SK-N-SH (cell line): Measurements from ENCODE around the gene LAPTM5. TPM values are rescaled to one million over a fixed set of nuclear protein-coding genes. Genes with fewer than 3 reads are reported as not detected.

Experiments
- CTCF ChIA-PET: fragments of 300-600, 350-600 bp; formaldehyde crosslinking; extraction: SDS; loops from one replicate; lab custom pipeline; 2021; lab: Yijun Ruan, JAX
- POLR2A ChIA-PET: fragments of 350-600 bp; sonication (Branson Sonifier 250); formaldehyde crosslinking; extraction: SDS; loops from one replicate; lab custom pipeline; 2020; ENCODE audit warnings: antibody characterized with exemption, inconsistent platforms; lab: Yijun Ruan, JAX
- DNase-seq: peaks from one replicate; pipeline ENCODE4 v3.0.0; 2012
- H2AFZ ChIP-seq: fragments of 200-600 bp; sonication (generic); 2 replicates; pipeline ENCODE4 v1.8.1; 2016; ENCODE audit warnings: antibody characterized with exemption, mild to moderate bottlenecking, low read depth
- H3F3A ChIP-seq: fragments of 200-600 bp; sonication (generic); replicated peaks from 2 replicates; pipeline ENCODE3; 2016; ENCODE audit warnings: antibody characterized with exemption, mild to moderate bottlenecking; ENCODE audit not compliant: insufficient read depth
- H3K27ac ChIP-seq, 2 experiments: fragments of 200-500 bp in 1 of 2; fragments of 200-600 bp in 1 of 2; sonication (Bioruptor generic) in 1 of 2; sonication (generic), shearing (Covaris generic) in 1 of 2; 2 replicates each; pipeline versions ENCODE4 v1.5.1 to v1.6.1; 2014 to 2016; ENCODE audit warnings: low read depth in 2 of 2, inconsistent platforms in 1 of 2, low read length in 1 of 2, mild to moderate bottlenecking in 1 of 2, mixed read lengths in 1 of 2
- H3K27me3 ChIP-seq: fragments of 200-600 bp; sonication (generic), shearing (Covaris generic); 2 replicates; pipeline ENCODE4 v1.6.1; 2016; ENCODE audit warnings: mixed run types; ENCODE audit not compliant: insufficient read depth
- H3K36me3 ChIP-seq, 2 experiments: fragments of 200-500 bp in 1 of 2; fragments of 200-600 bp in 1 of 2; sonication (Bioruptor generic) in 1 of 2; sonication (generic) in 1 of 2; replicated peaks in 1 of 2; 2 replicates each; pipeline versions ENCODE3 to v1.5.1; 2014 to 2016; ENCODE audit warnings: low read length in 1 of 2, mild to moderate bottlenecking in 1 of 2; ENCODE audit not compliant: insufficient read depth in 2 of 2, control insufficient read depth in 1 of 2
- H3K4me1 ChIP-seq, 2 experiments: fragments of 200-500 bp in 1 of 2; fragments of 200-600 bp in 1 of 2; sonication (Bioruptor generic) in 1 of 2; sonication (generic), shearing (Covaris generic) in 1 of 2; 2 replicates each; pipeline versions ENCODE4 v1.5.1 to v1.6.1; 2014 to 2016; ENCODE audit warnings: low read depth in 1 of 2, low read length in 1 of 2, mixed run types in 1 of 2; ENCODE audit not compliant: insufficient read depth in 2 of 2, control insufficient read depth in 1 of 2
- H3K4me2 ChIP-seq: fragments of 200-600 bp; sonication (generic), shearing (Covaris generic); 2 replicates; pipeline ENCODE4 v1.6.1; 2017; ENCODE audit warnings: mixed run types
- H3K4me3 ChIP-seq, 2 experiments: fragments of 200-500 bp in 1 of 2; fragments of 200-600 bp in 1 of 2; sonication (Bioruptor generic) in 1 of 2; sonication (generic), shearing (Covaris generic) in 1 of 2; 2 replicates each; pipeline versions ENCODE4 v1.5.1 to v1.8.1; 2014 to 2016; ENCODE audit warnings: low read depth in 2 of 2, inconsistent platforms in 1 of 2, low read length in 1 of 2, mild to moderate bottlenecking in 1 of 2, mixed read lengths in 1 of 2, moderate library complexity in 1 of 2
- H3K79me2 ChIP-seq: fragments of 200-600 bp; sonication (generic); 2 replicates; pipeline ENCODE4 v1.8.1; 2017; ENCODE audit warnings: mild to moderate bottlenecking; ENCODE audit not compliant: insufficient read depth
- H3K9ac ChIP-seq: fragments of 200-600 bp; sonication (generic); 2 replicates; pipeline ENCODE4 v1.6.1; 2017; ENCODE audit warnings: mixed run types
- H3K9me2 ChIP-seq: fragments of 200-600 bp; sonication (generic); 2 replicates; pipeline ENCODE4 v1.6.1; 2017; ENCODE audit warnings: mixed run types
- H3K9me3 ChIP-seq: fragments of 200-600 bp; sonication (generic); 2 replicates; pipeline ENCODE4 v1.6.1; 2017; ENCODE audit warnings: mixed run types, mild to moderate bottlenecking, moderate library complexity
- H4K20me1 ChIP-seq: fragments of 200-600 bp; sonication (generic); 2 replicates; pipeline ENCODE4 v1.6.1; 2017; ENCODE audit warnings: mild to moderate bottlenecking, mixed run types; ENCODE audit not compliant: insufficient read depth
- EZH2phosphoT487 ChIP-seq: fragments of 200-600 bp; sonication (generic); IDR thresholded peaks from 2 replicates; pipeline ENCODE4 v1.6.1; 2017; ENCODE audit warnings: low read depth, mixed run types, mild to moderate bottlenecking, antibody characterized with exemption, moderate library complexity, borderline replicate concordance
- FOSL2 ChIP-seq: IDR thresholded peaks from 2 replicates; pipeline ENCODE4 v1.4.0; 2012; ENCODE audit warnings: low read depth, mild to moderate bottlenecking, moderate library complexity, borderline replicate concordance
- FOXJ3 ChIP-seq: sonication (generic); formaldehyde crosslinking; IDR thresholded peaks from 2 replicates; pipeline ENCODE4 v1.5.1; 2020; ENCODE audit warnings: mild to moderate bottlenecking, missing genetic modification reagents
- JUND ChIP-seq: IDR thresholded peaks from 2 replicates; pipeline ENCODE4 v1.4.0; 2012
- RAD21 ChIP-seq: IDR thresholded peaks from 2 replicates; pipeline ENCODE4 v1.6.1; 2012; ENCODE audit warnings: mild to moderate bottlenecking, low read length
- RCOR1 ChIP-seq: fragments of 150-350 bp; IDR thresholded peaks from 2 replicates; pipeline ENCODE4 v1.6.1; 2017; ENCODE audit warnings: antibody characterized with exemption, low read length
- RFX5 ChIP-seq: IDR thresholded peaks from 2 replicates; pipeline ENCODE4 v1.6.1; 2012; ENCODE audit warnings: mild to moderate bottlenecking, improper control_type of control experiment, low read length
- TAF1 ChIP-seq: IDR thresholded peaks from 2 replicates; pipeline ENCODE4 v1.6.1; 2012; ENCODE audit warnings: low read depth, mild to moderate bottlenecking, low read length, moderate library complexity, borderline replicate concordance
- TEAD4 ChIP-seq: IDR thresholded peaks from 2 replicates; pipeline ENCODE4 v1.4.0; 2012; ENCODE audit warnings: mild to moderate bottlenecking, borderline replicate concordance; ENCODE audit not compliant: insufficient read depth
- WGBS: methylation state at CpG from one replicate; pipeline ENCODE4 v1.1.6; 2017; ENCODE audit warnings: low lambda C conversion rate; 5-methylcytosine and 5-hydroxymethylcytosine counted together
- polyA plus RNA-seq, 3 experiments: library from polyadenylated mRNA; depleted of rRNA; stranded (reverse); fragments of >200 nt; gene quantifications; 2 replicates each; pipeline ENCODE4 v1.2.3, GENCODE V29; 2012
- TF ChIP-seq, protein P1 (sequence below): fragments of 150-350 bp; IDR thresholded peaks from 2 replicates; pipeline ENCODE4 v1.6.1; 2016; ENCODE audit warnings: mild to moderate bottlenecking, low read depth, low read length
- TF ChIP-seq, protein P2 (sequence below): fragments of 150-350 bp; IDR thresholded peaks from 2 replicates; pipeline ENCODE4 v1.6.1; 2017; ENCODE audit warnings: antibody characterized with exemption, low read length, low read depth, borderline replicate concordance
- TF ChIP-seq, protein P3 (sequence below): IDR thresholded peaks from 2 replicates; pipeline ENCODE4; 2012
- TF ChIP-seq, protein P4 (sequence below): IDR thresholded peaks from 2 replicates; pipeline ENCODE4 v1.4.0; 2012; ENCODE audit warnings: low read depth, borderline replicate concordance
- TF ChIP-seq, protein P5 (sequence below): IDR thresholded peaks from 2 replicates; pipeline ENCODE4 v1.6.1; 2012; ENCODE audit warnings: mild to moderate bottlenecking, low read depth, low read length, moderate library complexity

Gene LAPTM5
- polyA plus RNA-seq, 1 of the 3 experiments (the other 2 are of a cell fraction), result 1.1 TPM

DNA sequence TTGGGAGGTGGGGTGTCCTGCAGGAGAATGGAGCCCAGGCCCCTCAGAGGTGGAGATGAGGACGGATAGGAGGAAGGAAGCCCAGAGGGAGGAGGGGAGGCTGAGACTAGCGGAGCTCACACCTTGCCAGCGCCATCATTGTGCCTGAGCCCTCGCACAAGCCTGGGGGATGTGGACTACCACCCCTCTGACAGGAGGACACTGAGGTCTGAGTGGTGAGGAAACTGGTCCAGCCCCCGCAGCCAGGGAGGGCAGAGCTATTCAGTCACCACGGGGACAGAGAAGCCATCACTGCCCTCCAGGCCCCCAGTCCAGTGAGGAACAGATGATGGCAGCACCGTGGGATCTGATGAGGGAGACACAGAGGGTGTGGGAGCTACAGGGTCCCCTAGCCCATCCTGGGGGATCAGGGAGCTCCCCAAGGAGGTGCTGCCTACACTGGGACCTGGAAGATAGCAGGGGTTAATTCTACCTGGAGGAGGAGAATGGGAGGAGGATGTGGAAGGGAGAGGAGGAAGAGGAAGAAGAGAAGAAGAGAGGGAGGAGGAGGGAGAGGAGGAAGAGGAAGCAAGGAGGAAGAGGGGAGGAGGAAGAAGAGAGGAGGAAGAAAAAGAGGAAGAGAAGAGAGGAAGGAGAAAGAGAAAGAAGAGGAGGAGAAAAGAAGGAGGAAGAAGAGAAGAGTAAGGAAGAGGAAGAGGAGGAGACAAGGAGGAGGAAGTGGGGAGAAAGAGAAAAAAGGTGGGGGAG, 65.2 kb downstream of the LAPTM5 start:
- Histone ChIP-seq H3K9me3 (no peaks in the 10 kb centered on the region), H3K4me2 (no peak overlapping the region), H2AFZ (no peak overlapping the region), H3F3A (no peaks in the 10 kb centered on the region), H3K4me3 (no peak overlapping the region), H3K36me3 (no peaks in the 10 kb centered on the region), H3K27ac (no peak overlapping the region), H3K9me2 (no peaks in the 10 kb centered on the region), H3K4me1 (peaks cover 0 to 43% of the 10 kb centered on the region in 2 experiments; a peak in 2 of 4 replicates), H3K27me3 (no peaks in the 10 kb centered on the region), H3K79me2 (no peaks in the 10 kb centered on the region), H3K9ac (no peak overlapping the region), H4K20me1 (no peaks in the 10 kb centered on the region)
- ChIA-PET CTCF (interaction anchor here (0.6 to 4.5 kb wide), 2 partner anchors 15 to 1456 kb away, joined by 3 to 16 read pairs; partner anchors contain the start of gene PTPRU), POLR2A (no interaction called here)
- DNase-seq, result no peak
- TF ChIP-seq RAD21 (no peak), TAF1 (no peak), FOSL2 (no peak)
- 38% methylated on average over 6 of the region's 7 CpGs for WGBS

DNA sequence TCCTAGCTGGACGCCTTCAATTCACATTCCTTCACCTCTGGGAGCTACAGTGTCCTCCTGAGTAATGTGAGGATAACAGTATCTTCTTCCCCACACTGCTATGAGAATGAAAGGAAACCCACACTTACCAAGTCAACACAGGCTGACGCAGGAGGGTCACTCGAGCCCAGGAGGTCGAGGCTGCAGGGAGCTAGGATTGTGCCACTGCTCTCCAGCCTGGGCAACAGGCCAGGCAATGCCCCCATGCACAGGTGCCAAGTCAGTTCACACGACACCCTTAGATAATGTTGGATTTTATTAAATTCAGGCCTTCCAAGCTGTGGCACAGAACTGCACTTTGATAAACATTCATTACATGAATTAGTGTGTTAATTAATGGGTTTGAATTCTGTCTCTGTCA, 66.1 kb downstream of the LAPTM5 start:
- H3K4me3 ChIP-seq, result no peak overlapping the region
- no peaks in the 10 kb centered on the region for H3K79me2 ChIP-seq
- H3K4me1 ChIP-seq, result peaks cover 0 to 43% of the 10 kb centered on the region in 2 experiments; a peak in 2 of 4 replicates
- no peak overlapping the region for H3K9ac ChIP-seq
- H3K27me3 ChIP-seq, result no peaks in the 10 kb centered on the region; the same call in 1 of the 2 replicates
- H3K27ac ChIP-seq, result no peak overlapping the region
- H3K9me3 ChIP-seq, result no peaks in the 10 kb centered on the region
- ChIA-PET POLR2A (no interaction called here), CTCF (interaction anchor here (4.5 kb wide), 1 partner anchor 16 kb away, joined by 16 read pairs; no protein-coding TSS in a partner anchor)
- H3K9me2 ChIP-seq, result no peaks in the 10 kb centered on the region
- H2AFZ ChIP-seq, result no peak overlapping the region
- TF ChIP-seq RCOR1 (no peak), EZH2phosphoT487 (no peak), FOSL2 (no peak), FOXJ3 (CRISPR knock-in tag) (no peak), JUND (no peak), RFX5 (no peak), RAD21 (no peak), TAF1 (no peak), TEAD4 (no peak)
- TF ChIP-seq, protein P1, sequence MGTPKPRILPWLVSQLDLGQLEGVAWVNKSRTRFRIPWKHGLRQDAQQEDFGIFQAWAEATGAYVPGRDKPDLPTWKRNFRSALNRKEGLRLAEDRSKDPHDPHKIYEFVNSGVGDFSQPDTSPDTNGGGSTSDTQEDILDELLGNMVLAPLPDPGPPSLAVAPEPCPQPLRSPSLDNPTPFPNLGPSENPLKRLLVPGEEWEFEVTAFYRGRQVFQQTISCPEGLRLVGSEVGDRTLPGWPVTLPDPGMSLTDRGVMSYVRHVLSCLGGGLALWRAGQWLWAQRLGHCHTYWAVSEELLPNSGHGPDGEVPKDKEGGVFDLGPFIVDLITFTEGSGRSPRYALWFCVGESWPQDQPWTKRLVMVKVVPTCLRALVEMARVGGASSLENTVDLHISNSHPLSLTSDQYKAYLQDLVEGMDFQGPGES, result no peak
- TF ChIP-seq, protein P2, sequence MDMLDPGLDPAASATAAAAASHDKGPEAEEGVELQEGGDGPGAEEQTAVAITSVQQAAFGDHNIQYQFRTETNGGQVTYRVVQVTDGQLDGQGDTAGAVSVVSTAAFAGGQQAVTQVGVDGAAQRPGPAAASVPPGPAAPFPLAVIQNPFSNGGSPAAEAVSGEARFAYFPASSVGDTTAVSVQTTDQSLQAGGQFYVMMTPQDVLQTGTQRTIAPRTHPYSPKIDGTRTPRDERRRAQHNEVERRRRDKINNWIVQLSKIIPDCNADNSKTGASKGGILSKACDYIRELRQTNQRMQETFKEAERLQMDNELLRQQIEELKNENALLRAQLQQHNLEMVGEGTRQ, result no peak
- TF ChIP-seq, protein P3, sequence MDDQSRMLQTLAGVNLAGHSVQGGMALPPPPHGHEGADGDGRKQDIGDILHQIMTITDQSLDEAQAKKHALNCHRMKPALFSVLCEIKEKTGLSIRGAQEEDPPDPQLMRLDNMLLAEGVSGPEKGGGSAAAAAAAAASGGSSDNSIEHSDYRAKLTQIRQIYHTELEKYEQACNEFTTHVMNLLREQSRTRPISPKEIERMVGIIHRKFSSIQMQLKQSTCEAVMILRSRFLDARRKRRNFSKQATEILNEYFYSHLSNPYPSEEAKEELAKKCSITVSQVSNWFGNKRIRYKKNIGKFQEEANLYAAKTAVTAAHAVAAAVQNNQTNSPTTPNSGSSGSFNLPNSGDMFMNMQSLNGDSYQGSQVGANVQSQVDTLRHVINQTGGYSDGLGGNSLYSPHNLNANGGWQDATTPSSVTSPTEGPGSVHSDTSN, result no peak
- TF ChIP-seq, protein P4, sequence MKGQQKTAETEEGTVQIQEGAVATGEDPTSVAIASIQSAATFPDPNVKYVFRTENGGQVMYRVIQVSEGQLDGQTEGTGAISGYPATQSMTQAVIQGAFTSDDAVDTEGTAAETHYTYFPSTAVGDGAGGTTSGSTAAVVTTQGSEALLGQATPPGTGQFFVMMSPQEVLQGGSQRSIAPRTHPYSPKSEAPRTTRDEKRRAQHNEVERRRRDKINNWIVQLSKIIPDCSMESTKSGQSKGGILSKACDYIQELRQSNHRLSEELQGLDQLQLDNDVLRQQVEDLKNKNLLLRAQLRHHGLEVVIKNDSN, result no peak
- TF ChIP-seq, protein P5, sequence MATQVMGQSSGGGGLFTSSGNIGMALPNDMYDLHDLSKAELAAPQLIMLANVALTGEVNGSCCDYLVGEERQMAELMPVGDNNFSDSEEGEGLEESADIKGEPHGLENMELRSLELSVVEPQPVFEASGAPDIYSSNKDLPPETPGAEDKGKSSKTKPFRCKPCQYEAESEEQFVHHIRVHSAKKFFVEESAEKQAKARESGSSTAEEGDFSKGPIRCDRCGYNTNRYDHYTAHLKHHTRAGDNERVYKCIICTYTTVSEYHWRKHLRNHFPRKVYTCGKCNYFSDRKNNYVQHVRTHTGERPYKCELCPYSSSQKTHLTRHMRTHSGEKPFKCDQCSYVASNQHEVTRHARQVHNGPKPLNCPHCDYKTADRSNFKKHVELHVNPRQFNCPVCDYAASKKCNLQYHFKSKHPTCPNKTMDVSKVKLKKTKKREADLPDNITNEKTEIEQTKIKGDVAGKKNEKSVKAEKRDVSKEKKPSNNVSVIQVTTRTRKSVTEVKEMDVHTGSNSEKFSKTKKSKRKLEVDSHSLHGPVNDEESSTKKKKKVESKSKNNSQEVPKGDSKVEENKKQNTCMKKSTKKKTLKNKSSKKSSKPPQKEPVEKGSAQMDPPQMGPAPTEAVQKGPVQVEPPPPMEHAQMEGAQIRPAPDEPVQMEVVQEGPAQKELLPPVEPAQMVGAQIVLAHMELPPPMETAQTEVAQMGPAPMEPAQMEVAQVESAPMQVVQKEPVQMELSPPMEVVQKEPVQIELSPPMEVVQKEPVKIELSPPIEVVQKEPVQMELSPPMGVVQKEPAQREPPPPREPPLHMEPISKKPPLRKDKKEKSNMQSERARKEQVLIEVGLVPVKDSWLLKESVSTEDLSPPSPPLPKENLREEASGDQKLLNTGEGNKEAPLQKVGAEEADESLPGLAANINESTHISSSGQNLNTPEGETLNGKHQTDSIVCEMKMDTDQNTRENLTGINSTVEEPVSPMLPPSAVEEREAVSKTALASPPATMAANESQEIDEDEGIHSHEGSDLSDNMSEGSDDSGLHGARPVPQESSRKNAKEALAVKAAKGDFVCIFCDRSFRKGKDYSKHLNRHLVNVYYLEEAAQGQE, result no peak
- H3F3A ChIP-seq, result no peaks in the 10 kb centered on the region
- H3K4me2 ChIP-seq, result no peak overlapping the region
- DNase-seq, result no peak
- WGBS, result 26% methylated on average over 5 of the region's 5 CpGs
- H3K36me3 ChIP-seq, result no peaks in the 10 kb centered on the region
- no peaks in the 10 kb centered on the region for H4K20me1 ChIP-seq
